GM12801 (cell line): ENCODE measurements around the gene BLNK.

ENCODE experiments used
- CTCF ChIP-seq: IDR thresholded peaks from one replicate; pipeline ENCODE4 v1.5.1; 2011; ENCODE audit warnings: control low read depth; ENCODE audit not compliant: insufficient read length; ENCODE audit errors: extremely low read depth

The BLNK gene

GRCh38 chr10:96222908-96223307, 48.5 kb downstream of the BLNK start:
- TF ChIP-seq CTCF = no peak

GRCh38 chr10:96222441-96222840, 48.9 kb downstream of the BLNK start:
- no peak for TF ChIP-seq CTCF

GRCh38 chr10:96218826-96219225, 52.5 kb downstream of the BLNK start:
- TF ChIP-seq CTCF = no peak

- no peak for TF ChIP-seq CTCF
Measured at GRCh38 chr10:96217711-96218110, 53.7 kb downstream of the BLNK start.

- TF ChIP-seq CTCF = no peak
Measured at GRCh38 chr10:96216775-96217174, 54.6 kb downstream of the BLNK start.

- TF ChIP-seq CTCF = no peak
Measured at GRCh38 chr10:96212911-96213310, 58.5 kb downstream of the BLNK start.

GRCh38 chr10:96211764-96212163, 59.6 kb downstream of the BLNK start:
- no peak for TF ChIP-seq CTCF

GRCh38 chr10:96208946-96209345, 62.4 kb downstream of the BLNK start:
- no peak for TF ChIP-seq CTCF
